Muscle layer of colon (tissue), 2 donors: ENCODE measurements around the gene NFKBIB.

Experiments
- H3K27ac ChIP-seq: one replicate; pipeline ENCODE4 v1.7.0; 2013; ENCODE audit warnings: low read depth, mild to moderate bottlenecking, low read length, moderate library complexity
- H3K27me3 ChIP-seq, 2 donors: one replicate each; pipeline ENCODE4 v1.7.0; 2013; ENCODE audit warnings: low read length in 2 of 2, mild to moderate bottlenecking in 2 of 2; ENCODE audit not compliant: insufficient read depth in 2 of 2, control insufficient read depth in 1 of 2
- H3K36me3 ChIP-seq: one replicate; pipeline ENCODE4 v1.7.0; 2013; ENCODE audit warnings: mild to moderate bottlenecking, low read length; ENCODE audit not compliant: insufficient read depth
- H3K4me1 ChIP-seq: one replicate; pipeline ENCODE4 v1.7.0; 2013; ENCODE audit warnings: mild to moderate bottlenecking, low read length; ENCODE audit not compliant: insufficient read depth
- H3K4me3 ChIP-seq, 2 donors: one replicate each; pipeline ENCODE4 v1.7.0; 2013; ENCODE audit warnings: low read length in 2 of 2, low read depth in 1 of 2, mild to moderate bottlenecking in 1 of 2, moderate library complexity in 1 of 2
- H3K9ac ChIP-seq: one replicate; pipeline ENCODE4 v1.7.0; 2013; ENCODE audit warnings: low read length
- H3K9me3 ChIP-seq: one replicate; pipeline ENCODE4 v1.7.0; 2013; ENCODE audit warnings: mild to moderate bottlenecking, low read length
- donor health status: abdominal sarcoma.
- donor health status: Adenocarcinoma of cecum.

NFKBIB gene

GRCh38 chr19:38956264-38956663 is 56.5 kb downstream of the NFKBIB start:
- Histone ChIP-seq H3K4me1 (no peaks in the 10 kb centered on the region), H3K27ac (no peak overlapping the region), H3K36me3 (peaks cover 5% of the 10 kb centered on the region), H3K9ac (no peak overlapping the region), H3K4me3 (no peak overlapping the region), H3K9me3 (no peaks in the 10 kb centered on the region), H3K27me3 (no peaks in the 10 kb centered on the region)

GRCh38 chr19:38958301-38958700 is 58.5 kb downstream of the NFKBIB start:
- H3K27ac ChIP-seq = no peak overlapping the region
- H3K9me3 ChIP-seq = no peaks in the 10 kb centered on the region
- no peak overlapping the region for H3K9ac ChIP-seq
- no peaks in the 10 kb centered on the region for H3K4me1 ChIP-seq
- H3K27me3 ChIP-seq = no peaks in the 10 kb centered on the region
- H3K36me3 ChIP-seq = no peaks in the 10 kb centered on the region
- no peak overlapping the region for H3K4me3 ChIP-seq
